ENCODE measurements around the gene KREMEN2.

DNA sequence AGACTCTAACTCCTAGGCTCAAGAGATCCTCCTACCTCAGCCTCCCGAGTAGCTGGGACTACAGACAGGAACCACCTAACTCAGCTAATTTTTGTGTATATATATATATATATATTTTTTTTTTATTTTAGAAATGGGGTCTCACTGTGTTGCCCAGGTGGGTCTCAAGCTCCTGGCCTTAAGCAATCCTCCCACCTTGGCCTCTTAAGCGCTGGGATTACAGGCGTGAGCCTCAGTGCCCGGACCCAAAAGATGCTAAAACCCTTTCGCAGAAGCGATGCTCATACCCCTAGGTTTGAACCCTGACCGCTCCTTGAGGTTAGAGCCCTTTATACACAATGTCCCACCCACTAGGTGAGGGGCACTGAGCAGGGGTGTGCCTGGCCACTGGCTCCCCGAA is 46.4 kb downstream of the KREMEN2 start:
- TF ChIP-seq CEBPB (IDR thresholded peaks at IDR 0.05) (no peak), TAF1 (IDR thresholded peaks at IDR 0.05; ENCODE audit: low read depth) (no peak), EP300 (IDR thresholded peaks at IDR 0.05; ENCODE audit: borderline replicate concordance) (no peak), RAD21 (IDR thresholded peaks at IDR 0.05; ENCODE audit: low read depth) (no peak), YY1 (IDR thresholded peaks at IDR 0.05; ENCODE audit: low read depth) (no peak), NFIC (IDR thresholded peaks at IDR 0.05) (no peak), ZBTB7A (IDR thresholded peaks at IDR 0.05; ENCODE audit: low read depth) (no peak)
- TF ChIP-seq, protein P1, sequence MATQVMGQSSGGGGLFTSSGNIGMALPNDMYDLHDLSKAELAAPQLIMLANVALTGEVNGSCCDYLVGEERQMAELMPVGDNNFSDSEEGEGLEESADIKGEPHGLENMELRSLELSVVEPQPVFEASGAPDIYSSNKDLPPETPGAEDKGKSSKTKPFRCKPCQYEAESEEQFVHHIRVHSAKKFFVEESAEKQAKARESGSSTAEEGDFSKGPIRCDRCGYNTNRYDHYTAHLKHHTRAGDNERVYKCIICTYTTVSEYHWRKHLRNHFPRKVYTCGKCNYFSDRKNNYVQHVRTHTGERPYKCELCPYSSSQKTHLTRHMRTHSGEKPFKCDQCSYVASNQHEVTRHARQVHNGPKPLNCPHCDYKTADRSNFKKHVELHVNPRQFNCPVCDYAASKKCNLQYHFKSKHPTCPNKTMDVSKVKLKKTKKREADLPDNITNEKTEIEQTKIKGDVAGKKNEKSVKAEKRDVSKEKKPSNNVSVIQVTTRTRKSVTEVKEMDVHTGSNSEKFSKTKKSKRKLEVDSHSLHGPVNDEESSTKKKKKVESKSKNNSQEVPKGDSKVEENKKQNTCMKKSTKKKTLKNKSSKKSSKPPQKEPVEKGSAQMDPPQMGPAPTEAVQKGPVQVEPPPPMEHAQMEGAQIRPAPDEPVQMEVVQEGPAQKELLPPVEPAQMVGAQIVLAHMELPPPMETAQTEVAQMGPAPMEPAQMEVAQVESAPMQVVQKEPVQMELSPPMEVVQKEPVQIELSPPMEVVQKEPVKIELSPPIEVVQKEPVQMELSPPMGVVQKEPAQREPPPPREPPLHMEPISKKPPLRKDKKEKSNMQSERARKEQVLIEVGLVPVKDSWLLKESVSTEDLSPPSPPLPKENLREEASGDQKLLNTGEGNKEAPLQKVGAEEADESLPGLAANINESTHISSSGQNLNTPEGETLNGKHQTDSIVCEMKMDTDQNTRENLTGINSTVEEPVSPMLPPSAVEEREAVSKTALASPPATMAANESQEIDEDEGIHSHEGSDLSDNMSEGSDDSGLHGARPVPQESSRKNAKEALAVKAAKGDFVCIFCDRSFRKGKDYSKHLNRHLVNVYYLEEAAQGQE (IDR thresholded peaks at IDR 0.05; ENCODE audit: low read depth), result no peak
